Measurements from ENCODE around the gene CARD9. TPM values are rescaled to one million over a fixed set of nuclear protein-coding genes. Genes with fewer than 3 reads are reported as not detected.

The CARD9 gene
- total RNA-seq, 4 donors from 2014 or later, result 2.3 to 7.4 (median 3.3) TPM

GRCh38 chr9:136403915-136404800 is 30.7 kb upstream of the CARD9 start:
- 67% methylated on average over 13 of the region's 32 CpGs for WGBS
- peaks cover 57% of the 10 kb centered on the region for H3K36me3 ChIP-seq
- TF ChIP-seq POLR2A (IDR thresholded peaks at IDR 0.05), result no peak
- no peak for TF ChIP-seq EP300 (IDR thresholded peaks at IDR 0.05)
- TF ChIP-seq POLR2AphosphoS5 (IDR thresholded peaks at IDR 0.05), result no peak
- TF ChIP-seq CTCF (IDR thresholded peaks at IDR 0.05), result no peak

GRCh38 chr9:136403538-136403914 is 30.1 kb upstream of the CARD9 start:
- DNase-seq (ENCODE audit: low spot score in 2 of 2), result no peak
- no peak overlapping the region for H3K4me3 ChIP-seq
- H3K27me3 ChIP-seq, result no peaks in the 10 kb centered on the region
- peaks cover 57% of the 10 kb centered on the region for H3K36me3 ChIP-seq
- no peak overlapping the region for H3K27ac ChIP-seq
- TF ChIP-seq EP300 (IDR thresholded peaks at IDR 0.05), result no peak
- no peak for TF ChIP-seq POLR2AphosphoS5 (IDR thresholded peaks at IDR 0.05)
- no peak for TF ChIP-seq CTCF (IDR thresholded peaks at IDR 0.05)
- 78% methylated on average over 4 of the region's 5 CpGs for WGBS
- no peaks in the 10 kb centered on the region for H3K9me3 ChIP-seq
- H3K4me1 ChIP-seq, result peaks cover 29% of the 10 kb centered on the region

More at GRCh38 chr9:136403915-136404800, 30.7 kb upstream of the CARD9 start:
- Histone ChIP-seq H3K4me1 (peaks cover 29% of the 10 kb centered on the region), H3K27ac (no peak overlapping the region), H3K9me3 (no peaks in the 10 kb centered on the region), H3K4me3 (no peak overlapping the region), H3K27me3 (no peaks in the 10 kb centered on the region)
- no peak for DNase-seq (ENCODE audit: low spot score in 2 of 2)

GRCh38 chr9:136402067-136402466 is 28.6 kb upstream of the CARD9 start:
- no peaks in the 10 kb centered on the region for H3K27me3 ChIP-seq
- peaks cover 55% of the 10 kb centered on the region for H3K36me3 ChIP-seq
- H3K27ac ChIP-seq, result no peak overlapping the region
- DNase-seq (ENCODE audit: low spot score in 2 of 2), result no peak
- no peak for TF ChIP-seq EP300 (IDR thresholded peaks at IDR 0.05)
- TF ChIP-seq POLR2AphosphoS5 (IDR thresholded peaks at IDR 0.05), result no peak
- TF ChIP-seq CTCF (IDR thresholded peaks at IDR 0.05), result no peak
- no peak for TF ChIP-seq POLR2A (IDR thresholded peaks at IDR 0.05)
- no peaks in the 10 kb centered on the region for H3K9me3 ChIP-seq
- WGBS, result 77% methylated on average over 13 of the region's 13 CpGs
- peaks cover 30% of the 10 kb centered on the region for H3K4me1 ChIP-seq
- no peak overlapping the region for H3K4me3 ChIP-seq

- Histone ChIP-seq H3K9me3 (no peaks in the 10 kb centered on the region), H3K4me3 (no peak overlapping the region), H3K4me1 (peaks cover 30% of the 10 kb centered on the region), H3K36me3 (peaks cover 55% of the 10 kb centered on the region), H3K27ac (no peak overlapping the region), H3K27me3 (no peaks in the 10 kb centered on the region)
- no peak for TF ChIP-seq CTCF (IDR thresholded peaks at IDR 0.05)
- no peak for TF ChIP-seq POLR2AphosphoS5 (IDR thresholded peaks at IDR 0.05)
- TF ChIP-seq EP300 (IDR thresholded peaks at IDR 0.05), result no peak
- TF ChIP-seq POLR2A (IDR thresholded peaks at IDR 0.05), result no peak
- 85% methylated on average over 17 of the region's 18 CpGs for WGBS
- DNase-seq (ENCODE audit: low spot score in 2 of 2), result no peak
These were observed 27.9 kb upstream of the CARD9 start for GRCh38 chr9:136401173-136401922.

All from suprapubic skin (tissue), 4 donors.